HG02943 (cell line): Measurements from ENCODE around the gene DSCAM.
"Not testable (repeated sequence)": the region's sequence is repeated elsewhere in the genome, so short reads cannot be mapped to it uniquely, and the experiment has no call there.

Experiments used
- ATAC-seq: cut with Tn5 transposase; IDR thresholded peaks from one replicate; pipeline ENCODE4 v1.9.1; 2021; ENCODE audit warnings: mild to moderate bottlenecking, low read depth, moderate library complexity; ENCODE audit not compliant: unreplicated experiment

DSCAM gene

DNA sequence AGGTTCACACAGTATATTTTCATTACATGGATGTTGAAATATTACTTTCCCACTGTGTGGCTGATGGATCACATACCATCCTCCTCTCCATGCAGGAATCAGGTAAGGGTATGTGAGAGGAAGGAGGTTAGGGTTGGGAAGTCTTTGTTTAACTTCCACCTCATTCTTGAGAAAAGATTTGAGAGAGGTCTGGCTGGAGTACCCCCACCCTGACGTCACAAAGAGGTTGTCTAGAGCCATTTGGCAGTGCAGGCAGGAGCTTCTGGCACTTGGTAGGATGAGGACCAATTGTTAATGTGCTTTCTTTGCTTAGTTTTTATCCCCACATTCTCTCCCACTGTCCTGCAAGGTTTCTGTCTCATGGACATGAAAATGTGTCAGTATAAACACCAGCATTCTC lies 356.6 kb downstream of the DSCAM start:
- no peak for ATAC-seq

DNA sequence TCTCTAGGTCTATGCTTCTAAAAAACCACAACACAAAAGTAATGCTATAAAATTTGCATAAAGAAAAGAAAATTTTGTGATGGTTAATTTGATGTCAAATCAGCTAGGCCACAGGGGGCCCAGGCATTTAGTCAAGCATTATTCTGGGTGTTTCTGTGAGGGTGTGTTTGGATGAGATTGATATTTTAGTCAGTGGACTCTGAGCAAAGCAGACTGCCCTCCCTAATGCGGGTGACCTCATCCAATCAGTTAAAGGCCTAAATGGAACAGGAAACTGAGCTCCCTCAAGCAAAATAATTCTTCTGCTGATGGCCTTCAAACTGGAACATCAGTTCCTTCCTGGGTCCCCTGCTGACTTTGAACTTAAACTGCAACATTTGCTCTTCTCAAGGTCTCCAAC lies 358.0 kb downstream of the DSCAM start:
- no peak for ATAC-seq

GRCh38 chr21:40481764-40482163 lies 365.2 kb downstream of the DSCAM start:
- no peak for ATAC-seq

GRCh38 chr21:40474513-40474912 lies 372.4 kb downstream of the DSCAM start:
- no peak for ATAC-seq

GRCh38 chr21:40472013-40472412 lies 374.9 kb downstream of the DSCAM start:
- ATAC-seq: no peak

DNA sequence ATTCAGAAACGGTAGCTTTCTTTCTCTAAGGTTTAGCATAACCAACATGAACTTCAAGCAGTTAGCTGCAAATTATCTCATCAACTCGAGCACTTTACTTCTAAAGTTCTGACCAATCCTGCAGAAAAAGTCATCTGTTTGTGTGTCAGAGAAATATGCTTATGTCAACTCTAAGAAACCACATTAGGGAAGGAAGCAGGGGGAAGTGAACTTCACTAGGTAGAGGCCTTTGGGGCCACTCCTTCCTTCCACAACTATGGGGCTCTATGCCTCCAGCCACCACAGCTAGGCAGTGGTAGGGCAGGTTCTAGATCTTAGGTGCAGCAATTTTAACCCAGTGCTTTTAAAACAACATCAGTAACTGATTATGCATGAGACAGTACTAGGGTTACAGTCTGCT lies 375.9 kb downstream of the DSCAM start:
- ATAC-seq: no peak

DNA sequence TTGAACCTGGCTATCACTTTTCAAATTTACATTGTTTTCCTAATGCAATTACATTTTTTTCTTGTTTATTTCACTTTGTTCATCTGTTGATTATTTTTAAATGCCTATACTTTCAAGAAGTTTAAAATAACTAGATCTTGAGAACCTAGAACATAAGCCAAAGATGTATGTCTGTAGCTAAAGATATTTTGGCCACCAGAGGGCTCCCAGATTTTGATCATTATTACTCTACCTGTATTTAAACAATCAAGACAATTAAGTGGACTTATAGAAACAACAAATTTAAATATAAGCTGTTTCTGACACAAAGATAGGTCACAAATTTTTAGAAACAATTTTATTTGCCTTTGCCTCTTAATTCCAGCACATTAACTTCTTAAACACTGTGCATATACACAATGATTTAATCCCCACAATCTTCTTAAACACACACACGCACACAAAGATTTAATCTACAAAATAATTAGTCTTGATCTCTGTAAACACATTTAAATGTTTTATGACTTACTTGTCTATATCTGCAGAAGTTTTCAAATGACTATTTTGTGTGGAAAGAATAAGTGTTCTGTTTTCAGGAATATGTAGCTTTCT lies 380.0 kb downstream of the DSCAM start:
- ATAC-seq: no peak

- ATAC-seq: no peak
These were observed 381.6 kb downstream of the DSCAM start for GRCh38 chr21:40465382-40465781.

- no peak for ATAC-seq
These were observed 383.8 kb downstream of the DSCAM start for GRCh38 chr21:40463176-40463575.

DNA sequence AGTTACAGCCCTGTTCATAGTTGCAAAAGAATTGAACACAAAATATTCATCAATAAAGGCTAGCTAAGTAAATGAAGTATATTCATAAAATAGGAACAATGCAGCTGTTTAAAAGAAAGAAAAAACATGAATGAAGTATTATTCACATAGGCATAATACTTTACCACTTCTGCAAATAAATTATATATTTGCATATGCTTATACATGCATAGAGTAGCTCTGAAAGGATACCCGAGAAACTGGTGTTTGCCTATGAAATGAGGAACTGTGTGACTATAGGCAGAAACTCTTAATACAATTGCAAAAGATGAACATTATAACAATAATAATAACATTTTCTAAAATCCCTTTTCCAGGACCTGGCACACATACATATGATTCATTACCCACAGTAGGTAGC lies 385.9 kb downstream of the DSCAM start:
- no peak for ATAC-seq

- no peak for ATAC-seq
These were observed 389.2 kb downstream of the DSCAM start for GRCh38 chr21:40457741-40458140.

- no peak for ATAC-seq
These were observed 392.9 kb downstream of the DSCAM start for GRCh38 chr21:40454057-40454456.

DNA sequence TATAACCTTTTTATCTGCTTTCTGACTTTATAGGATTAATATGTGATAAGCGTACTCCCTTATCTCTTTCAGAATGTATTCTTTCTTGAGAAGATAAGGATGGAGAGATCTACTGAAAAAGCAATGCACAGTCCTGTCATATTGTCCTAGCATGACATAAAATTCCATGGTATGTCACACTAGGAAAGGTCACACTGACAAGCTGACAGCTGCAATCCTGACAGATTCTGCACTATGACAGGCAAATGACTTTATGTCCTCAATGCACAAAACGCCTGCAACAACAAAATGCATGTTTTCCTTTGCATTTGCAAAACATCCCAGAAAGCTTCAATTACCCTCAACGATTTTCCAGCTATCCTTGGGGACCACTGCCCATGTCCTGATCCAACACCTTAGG lies 393.8 kb downstream of the DSCAM start:
- ATAC-seq: no peak

DNA sequence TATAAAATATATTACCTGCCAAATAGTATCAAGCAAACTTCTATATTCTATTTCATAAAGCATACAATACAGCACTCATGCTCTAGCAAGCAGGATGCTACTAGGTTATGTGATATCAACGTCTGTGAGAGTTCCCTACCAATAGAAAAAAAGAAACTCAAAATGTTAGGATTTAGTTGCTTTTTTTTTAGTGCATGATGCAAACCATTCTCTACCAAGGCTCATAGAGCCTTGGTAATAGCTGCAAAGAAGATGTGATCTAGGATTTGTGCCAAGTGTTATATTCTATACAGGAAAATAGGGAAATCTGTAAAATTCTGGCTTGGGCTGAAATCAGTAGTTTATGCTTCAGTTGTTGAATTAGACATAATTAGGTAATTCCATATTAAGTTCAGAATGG lies 394.4 kb downstream of the DSCAM start:
- ATAC-seq: no peak

DNA sequence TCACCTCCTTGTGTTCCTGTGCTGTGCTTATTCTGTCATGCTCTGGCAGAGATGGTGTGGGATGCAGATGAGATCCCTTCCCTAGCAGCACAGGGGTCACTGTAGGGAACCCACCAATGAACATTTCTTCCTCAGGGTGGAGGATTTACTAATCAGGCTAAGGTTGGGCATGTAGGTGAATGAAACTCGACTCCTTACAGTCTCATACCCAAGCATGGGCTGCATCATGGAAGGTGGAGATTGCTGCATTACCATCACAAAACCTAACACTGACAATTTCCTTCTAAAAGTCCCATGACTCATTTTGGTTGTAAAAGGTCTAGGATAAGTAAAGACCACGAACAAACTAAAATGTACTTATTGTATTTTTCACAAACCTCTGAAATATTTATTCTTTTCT lies 399.9 kb downstream of the DSCAM start:
- no peak for ATAC-seq

DNA sequence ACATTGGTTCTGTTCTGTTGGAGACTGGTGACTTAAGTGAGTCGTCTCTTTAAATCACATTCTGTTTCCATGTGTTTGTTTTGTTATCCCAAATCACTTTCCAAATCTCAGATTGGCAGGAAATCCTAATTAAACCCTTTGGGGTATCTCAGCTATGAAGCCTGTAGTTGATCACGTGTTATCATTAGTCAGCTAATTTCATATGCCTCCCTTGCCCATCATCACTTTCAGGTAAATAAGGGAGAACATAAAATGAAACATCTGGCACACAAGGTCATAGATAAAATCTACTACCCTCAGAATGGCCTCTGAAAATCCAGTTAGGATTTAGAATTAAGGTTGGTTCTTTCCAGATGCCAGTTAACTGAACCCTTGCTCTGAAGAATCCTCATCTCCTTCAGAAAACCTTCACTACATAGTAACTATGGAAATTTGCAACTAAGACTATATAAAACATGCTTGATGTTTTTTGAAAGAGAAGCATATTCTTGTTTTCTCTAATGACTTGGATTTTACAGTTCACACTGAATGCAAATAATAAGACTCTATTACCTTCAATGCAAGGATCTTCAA lies 401.5 kb downstream of the DSCAM start:
- ATAC-seq: no peak

DNA sequence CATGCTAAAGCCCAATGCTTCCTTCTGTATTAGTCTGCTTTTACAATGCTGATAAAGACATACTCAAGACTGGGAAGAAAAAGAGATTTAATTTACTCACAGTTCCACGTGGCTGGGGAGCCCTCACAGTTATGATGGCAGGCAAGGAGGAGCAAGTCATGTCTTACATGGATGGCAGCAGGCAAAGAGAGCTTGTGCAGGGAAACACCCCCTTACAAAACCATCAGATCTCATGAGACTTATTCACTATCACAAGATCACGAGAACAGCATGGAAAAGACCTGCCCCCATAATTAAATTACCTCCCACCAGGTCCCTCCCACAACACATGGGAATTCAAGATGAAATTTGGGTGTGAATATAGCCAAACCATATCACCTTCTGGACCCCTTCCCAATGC lies 407.4 kb downstream of the DSCAM start:
- ATAC-seq: not testable (repeated sequence)

- ATAC-seq: no peak
These were observed 408.3 kb downstream of the DSCAM start for GRCh38 chr21:40438616-40439015.

- ATAC-seq: no peak
These were observed 410.7 kb downstream of the DSCAM start for GRCh38 chr21:40436261-40436660.

DNA sequence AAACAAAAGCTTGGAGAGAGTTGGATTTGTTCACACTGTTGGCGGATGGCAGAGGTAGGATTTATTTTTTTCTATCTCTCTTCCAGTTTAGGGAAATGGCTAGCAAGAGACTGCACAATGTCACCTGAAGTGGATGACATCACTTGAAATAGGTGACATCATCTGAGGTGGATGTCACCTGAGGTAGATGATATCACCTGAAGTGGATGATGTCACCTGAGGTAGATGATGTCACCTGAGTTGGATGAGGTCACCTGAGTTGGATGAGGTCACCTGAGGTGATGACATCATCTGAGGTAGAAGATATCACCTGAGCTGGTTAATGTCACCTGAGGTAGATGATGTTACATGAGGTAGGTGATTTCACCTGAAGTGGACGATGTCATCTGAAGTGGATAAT lies 413.4 kb downstream of the DSCAM start:
- ATAC-seq: no peak

- ATAC-seq: no peak
These were observed 421.0 kb downstream of the DSCAM start for GRCh38 chr21:40425981-40426380.

DNA sequence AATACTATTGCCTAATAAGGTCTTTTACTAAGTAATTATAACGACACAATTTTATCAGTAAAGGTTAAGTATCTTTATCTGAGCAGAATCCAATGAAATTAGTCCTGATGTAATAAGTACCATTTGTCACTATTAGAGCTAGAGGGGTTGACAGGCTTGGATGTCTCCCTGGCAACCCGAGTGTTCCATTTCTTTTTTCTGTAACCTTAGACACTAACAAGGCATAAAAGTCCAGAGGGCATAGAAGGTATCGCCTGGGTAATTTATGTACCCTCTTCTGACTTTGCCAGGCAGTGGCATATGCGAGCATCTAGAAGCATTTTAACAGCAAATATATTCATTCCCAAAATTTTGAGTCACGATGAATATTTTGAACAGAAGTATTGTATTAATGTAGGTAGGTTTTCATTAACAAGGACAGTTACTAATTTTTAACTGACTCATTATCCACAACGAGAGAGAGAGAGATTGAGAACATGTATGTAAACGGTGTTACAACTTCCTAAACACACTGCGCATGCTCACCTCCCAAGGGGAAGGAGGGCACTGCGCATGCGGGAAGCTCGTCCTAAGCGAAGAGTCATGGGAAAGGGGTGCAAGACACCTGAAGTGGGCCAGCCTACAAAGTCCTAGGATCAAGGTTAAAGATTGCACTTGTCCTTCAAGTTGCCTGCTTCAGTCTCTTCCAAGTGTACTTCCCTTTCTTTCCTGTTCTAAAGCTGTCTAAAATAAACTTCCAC lies 423.9 kb downstream of the DSCAM start:
- ATAC-seq: no peak
